K562 (cell line): Measurements from ENCODE around the gene MPL. TPM values are rescaled to one million over a fixed set of nuclear protein-coding genes. Genes with fewer than 3 reads are reported as not detected.

Source experiments
- ATAC-seq: fragments of 200-7000 bp; cut with Tn5 transposase; 3 replicates; pipeline ENCODE4 v1.9.1; 2020; ENCODE audit warnings: moderate library complexity
- BruUV-seq: library from RNA; stranded (reverse); fragments of 400-500 nt; replicated peaks from 2 replicates; lab custom pipeline; 2021; lab: Mats Ljungman, UMichigan
- CTCF ChIA-PET: fragments of 300-600 bp; formaldehyde crosslinking; extraction: SDS; loops from one replicate; lab custom pipeline; 2021; ENCODE audit warnings: low intra/inter-chr PET ratio; lab: Yijun Ruan, JAX
- POLR2A ChIA-PET: fragments of 300-600, 350-650 bp; sonication (Branson Sonifier 250); formaldehyde crosslinking; extraction: SDS; loops from one replicate; lab custom pipeline; 2021; ENCODE audit warnings: antibody characterized with exemption, inconsistent platforms; lab: Yijun Ruan, JAX
- DNase-seq, 4 experiments: peaks; one replicate each; pipeline versions ENCODE4 v3.0.0 to v3.0.0-alpha.2; 2011 to 2018; ENCODE audit warnings: low spot score in 3 of 4, mixed read lengths in 3 of 4; ENCODE audit errors: extremely low read depth in 1 of 4
- FAIRE-seq: peaks from 2 replicates; lab custom pipeline; 2011; peaks lifted over from hg19 to GRCh38; lab: Jason Lieb, UNC
- H2AFZ ChIP-seq: 2 replicates; pipeline ENCODE4 v1.6.0; 2011; ENCODE audit warnings: low read depth, low read length, control low read depth, inconsistent platforms
- H3K27ac ChIP-seq: fragments of 200-600 bp; 3 replicates; pipeline ENCODE4 v1.8.0; 2011; ENCODE audit warnings: low read depth, mild to moderate bottlenecking, control low read depth, inconsistent platforms, low read length, moderate library complexity, mixed read lengths; ENCODE audit errors: extremely low read depth
- H3K27me3 ChIP-seq, 2 experiments: fragments of 300-600 bp in 1 of 2; 2 replicates in 1 of 2; 3 replicates in 1 of 2; pipeline versions ENCODE4 v1.6.0 to v1.8.0; 2011; ENCODE audit warnings: inconsistent platforms in 2 of 2, low read length in 2 of 2, mild to moderate bottlenecking in 1 of 2, mixed read lengths in 1 of 2, moderate library complexity in 1 of 2; ENCODE audit not compliant: control insufficient read depth in 2 of 2, insufficient read depth in 2 of 2
- H3K36me3 ChIP-seq: fragments of 300-600 bp; 3 replicates; pipeline ENCODE4 v1.8.0; 2011; ENCODE audit warnings: mild to moderate bottlenecking, low read length, inconsistent platforms; ENCODE audit not compliant: control insufficient read depth, insufficient read depth
- H3K4me1 ChIP-seq, 2 experiments: fragments of 200-600 bp in 1 of 2; replicated peaks in 1 of 2; 2 replicates in 1 of 2; 3 replicates in 1 of 2; pipeline versions ENCODE4 v1.5.1 to v1.8.0; 2011; ENCODE audit warnings: inconsistent platforms in 2 of 2, low read length in 2 of 2, mild to moderate bottlenecking in 1 of 2, mixed read lengths in 1 of 2, moderate library complexity in 1 of 2; ENCODE audit not compliant: control insufficient read depth in 2 of 2, insufficient read depth in 2 of 2
- H3K4me2 ChIP-seq: 2 replicates; pipeline ENCODE4 v1.6.1; 2011; ENCODE audit warnings: low read length, control low read depth, inconsistent platforms, mixed read lengths; ENCODE audit not compliant: insufficient read depth
- H3K4me3 ChIP-seq: fragments of 200-600 bp; sonication (generic), shearing (Covaris generic); 2 replicates; pipeline ENCODE4 v1.5.1; 2016; ENCODE audit warnings: control low read depth, inconsistent platforms
- H3K79me2 ChIP-seq: fragments of 200-600 bp; 3 replicates; pipeline ENCODE4 v1.8.0; 2011; ENCODE audit warnings: low read length, inconsistent platforms; ENCODE audit not compliant: control insufficient read depth, insufficient read depth
- H3K9ac ChIP-seq, 2 experiments: 2 replicates each; pipeline versions ENCODE4 v1.6.0 to v1.6.1; 2011; ENCODE audit warnings: low read depth in 2 of 2, low read length in 2 of 2, control low read depth in 1 of 2, inconsistent platforms in 1 of 2, mild to moderate bottlenecking in 1 of 2, mixed read lengths in 1 of 2; ENCODE audit not compliant: insufficient read depth in 1 of 2
- H3K9me1 ChIP-seq: one replicate; pipeline ENCODE4 v1.6.0; 2011; ENCODE audit warnings: inconsistent platforms, mild to moderate bottlenecking, low read length, moderate library complexity; ENCODE audit not compliant: control insufficient read depth, insufficient read depth
- H3K9me3 ChIP-seq: replicated peaks from 2 replicates; pipeline ENCODE4 v1.5.1; 2011; ENCODE audit warnings: low read depth, low read length, inconsistent platforms; ENCODE audit not compliant: control insufficient read depth, insufficient read depth
- H4K20me1 ChIP-seq: replicated peaks from 2 replicates; pipeline ENCODE4 v1.6.1; 2011; ENCODE audit warnings: low read length, inconsistent platforms, mixed read lengths; ENCODE audit not compliant: control insufficient read depth, insufficient read depth
- BRF1 ChIP-seq: IDR thresholded peaks from 3 replicates; pipeline ENCODE4 v1.6.1; 2011; ENCODE audit warnings: borderline replicate concordance, mild to moderate bottlenecking; ENCODE audit not compliant: insufficient read length; ENCODE audit errors: extremely low read depth
- CAMTA2 ChIP-seq: fragments of 250-450 bp; sonication (Bioruptor Pico); conservative IDR thresholded peaks from 2 replicates; pipeline ENCODE4 v1.5.1; 2022
- DLX4 ChIP-seq: fragments of 250-450 bp; sonication (Bioruptor Pico); IDR thresholded peaks from 2 replicates; pipeline ENCODE4 v1.6.1; 2021; ENCODE audit warnings: mild to moderate bottlenecking
- ELF4 ChIP-seq: fragments of 450-650 bp; formaldehyde crosslinking; IDR thresholded peaks from 2 replicates; pipeline ENCODE4 v1.4.0; 2022; ENCODE audit warnings: missing genetic modification characterization
- EP300 ChIP-seq: IDR thresholded peaks from 2 replicates; pipeline ENCODE4 v1.6.1; 2012; ENCODE audit warnings: low read length, improper control_type of control experiment
- HMGXB4 ChIP-seq: sonication (generic); formaldehyde crosslinking; IDR thresholded peaks from 2 replicates; pipeline ENCODE4 v1.8.1; 2023; ENCODE audit warnings: mild to moderate bottlenecking, missing genetic modification reagents
- HOMEZ ChIP-seq: fragments of 250-450 bp; sonication (Bioruptor Pico); IDR thresholded peaks from 2 replicates; pipeline ENCODE4 v1.4.0; 2020; ENCODE audit warnings: mild to moderate bottlenecking, moderate library complexity
- MAFF ChIP-seq: IDR thresholded peaks from 2 replicates; pipeline ENCODE4 v1.6.1; 2012; ENCODE audit warnings: low read length, improper control_type of control experiment
- NKRF ChIP-seq: fragments of 450-650 bp; IDR thresholded peaks from 2 replicates; pipeline ENCODE4 v1.6.1; 2016; ENCODE audit warnings: borderline replicate concordance
- TCF7 ChIP-seq: sonication (generic); IDR thresholded peaks from 2 replicates; pipeline ENCODE4 v1.6.1; 2016; ENCODE audit warnings: antibody characterized with exemption, borderline replicate concordance
- ZNF146 ChIP-seq: IDR thresholded peaks from one replicate; pipeline ENCODE4 v1.6.1; 2018; ENCODE audit warnings: missing compliant biosample characterization; ENCODE audit not compliant: unreplicated experiment
- ZNF398 ChIP-seq: fragments of 250-450 bp; sonication (Bioruptor Pico); IDR thresholded peaks from 2 replicates; pipeline ENCODE4 v1.8.0; 2021; ENCODE audit warnings: moderate library complexity, mild to moderate bottlenecking, inconsistent platforms
- ZNF561 ChIP-seq: fragments of 450-650 bp; formaldehyde crosslinking; conservative IDR thresholded peaks from 2 replicates; pipeline ENCODE4 v1.4.0; 2020; ENCODE audit warnings: mild to moderate bottlenecking, moderate library complexity
- whole genome bisulfite sequencing: fragments of 100-300 bp; shearing (Covaris generic); methylation state at CpG from one replicate; pipeline ENCODE4 v1.1.6; 2016; ENCODE audit warnings: low coverage, mixed read lengths; ENCODE audit not compliant: insufficient coverage; ENCODE audit errors: missing lambda C conversion rate; 5-methylcytosine and 5-hydroxymethylcytosine counted together
- in situ Hi-C: fragments of 300-500 bp; cut with MboI; formaldehyde crosslinking; loops from 4 replicates; pipeline ENCODE4 v1.15.0; 2018; ENCODE audit warnings: inconsistent platforms, mixed read lengths
- intact Hi-C: fragments of 100-400 bp; cut with micrococcal nuclease; formaldehyde crosslinking; loops from 2 replicates; pipeline ENCODE4 v1.14.2; 2022
- polyA plus RNA-seq, 8 experiments: library from polyadenylated mRNA; depleted of rRNA in 4 of 8; stranded (reverse) in 5 of 8; unstranded in 3 of 8; fragments of >200 nt; fragmentation: Nextera tagmentation in 2 of 8; fragmentation: Illumina TruSeq in 1 of 8; extraction: Ambion mirVana in 2 of 8; extraction: Trizol in 1 of 8; gene quantifications; 2 replicates each; pipeline versions ENCODE4 v1.2.1 to v1.2.3, GENCODE V29; 2011 to 2014; ENCODE audit warnings: inconsistent platforms in 1 of 8, missing spikeins in 1 of 8
- total RNA-seq, 7 experiments: library from RNA; depleted of rRNA in 6 of 7; stranded (reverse); fragments of >200 nt in 6 of 7; fragmentation: Illumina TruSeq in 2 of 7; extraction: Trizol in 2 of 7; gene quantifications; 2 replicates each; pipeline versions ENCODE4 v1.2.1 to v1.2.3, GENCODE V29; 2011 to 2021; ENCODE audit warnings: low replicate concordance in 1 of 7

MPL gene
- total and polyA plus RNA-seq, 9 of the 15 experiments (the other 6 are each of a cell fraction or from before 2014, with no cell fraction given), result not detected

- TF ChIP-seq ZNF146 (no peak), MAFF (no peak), BRF1 (no peak), DLX4 (CRISPR knock-in tag) (no peak), CAMTA2 (CRISPR knock-in tag) (no peak)
- TF ChIP-seq, all 486 proteins: peak for 0
Observed at GRCh38 chr1:43311521-43311920, 26.1 kb upstream of the MPL start (continued).

- Histone ChIP-seq H3K9me1 (no peaks in the 10 kb centered on the region), H3K79me2 (no peaks in the 10 kb centered on the region), H3K9ac (peak overlapping the region in 1 of 2 experiments; percentile 40; a peak in 1 of 4 replicates), H2AFZ (no peak overlapping the region), H3K9me3 (0 out of 2 replicates have a peak, but pooled peaks cover 2% of the 10 kb centered on the region), H3K27me3 (peaks cover 15 to 63% of the 10 kb centered on the region in 2 experiments; a peak in 4 of 5 replicates), H3K4me2 (no peak overlapping the region), H3K36me3 (no peaks in the 10 kb centered on the region), H4K20me1 (0 out of 2 replicates have a peak, but pooled peaks cover 4% of the 10 kb centered on the region), H3K4me1 (peaks cover 0 to 13% of the 10 kb centered on the region in 2 experiments; a peak in 2 of 5 replicates), H3K27ac (no peak overlapping the region), H3K4me3 (no peak overlapping the region)
- ChIA-PET CTCF (no interaction called here), POLR2A (interaction anchor here (1.0 to 1.5 kb wide), 4 partner anchors 9 to 78 kb away, joined by 3 to 4 read pairs (median 4); partner anchors contain the start of genes MED8 and SZT2)
- ATAC-seq (no peak), DNase-seq (no peak), FAIRE-seq (no peak)
- no TSS peak for BruUV-seq
- WGBS, result 36% methylated on average over 19 of the region's 19 CpGs
- in situ Hi-C loops (no loop called here), intact Hi-C loops (no loop called here)
- TF ChIP-seq HOMEZ (CRISPR knock-in tag) (no peak), ELF4 (no peak), NKRF (no peak), HMGXB4 (CRISPR knock-in tag) (no peak), EP300 (no peak), TCF7 (no peak), ZNF561 (CRISPR knock-in tag) (no peak), ZNF398 (CRISPR knock-in tag) (no peak)
Observed at GRCh38 chr1:43312212-43312623, 25.4 kb upstream of the MPL start.
